ENCODE data around the gene KCNN4. TPM values are rescaled to one million over a fixed set of nuclear protein-coding genes. Genes with fewer than 3 reads are reported as not detected.

KCNN4 gene
- total and polyA plus RNA-seq, 5 experiments from 2014 or later: 7.6 to 103 (median 28.6) TPM

- peak; percentile 84 to 87 for ATAC-seq
- Mint-ChIP-seq H3K4me3 (peak within 1 kb of the TSS; percentile 91 to 99 (median 96)), H3K9me3 (no peaks in the 10 kb centered on the region), H3K27ac (peak within 1 kb of the TSS; percentile 91 to 99 (median 99)), H3K27me3 (peaks cover 0 to 4% (median 0%) of the 10 kb centered on the region in 5 donors), H3K36me3 (peaks cover 0 to 21% (median 7%) of the 10 kb centered on the region in 3 donors), H3K4me1 (peaks cover 17 to 51% (median 40%) of the 10 kb centered on the region in 4 donors)
- POLR2A ChIA-PET: interaction anchor here (0.6 to 4.1 kb wide), 12 partner anchors 9 to 1247 kb away, joined by 3 to 30 read pairs (median 4); partner anchors contain the start of gene KCNN4
- peak; percentile 97 to 100 (median 99) for DNase-seq
Observed at GRCh38 chr19:43754503-43755255, 26.1 kb downstream of the KCNN4 start, which contains the start of gene SMG9. Gene SMG9, minus strand, starts transcription at chr19:43754962. Its CDS starts 4,221 bp downstream, at chr19:43750741.

- Mint-ChIP-seq H3K27ac (peak overlapping the region; percentile 90 to 99 (median 99)), H3K4me3 (peak overlapping the region; percentile 91 to 99 (median 96)), H3K27me3 (peaks cover 0 to 4% (median 0%) of the 10 kb centered on the region in 5 donors), H3K9me3 (no peaks in the 10 kb centered on the region), H3K4me1 (peaks cover 17 to 48% (median 40%) of the 10 kb centered on the region in 4 donors), H3K36me3 (peaks cover 0 to 26% (median 8%) of the 10 kb centered on the region in 3 donors)
- DNase-seq (no peak), ATAC-seq (peak; percentile 33 to 41)
- POLR2A ChIA-PET: interaction anchor here (0.9 to 4.1 kb wide), 11 partner anchors 9 to 220 kb away, joined by 3 to 30 read pairs (median 4); partner anchors contain the start of gene KCNN4
Observed at GRCh38 chr19:43754253-43754502, 26.6 kb downstream of the KCNN4 start.

GRCh38 chr19:43752287-43752875, 28.4 kb downstream of the KCNN4 start:
- Mint-ChIP-seq H3K9me3 (no peaks in the 10 kb centered on the region), H3K27me3 (peaks cover 0 to 4% (median 0%) of the 10 kb centered on the region in 5 donors), H3K36me3 (peaks cover 0 to 42% (median 17%) of the 10 kb centered on the region in 3 donors), H3K4me3 (peak overlapping the region in 3 of 10 donors; percentile 66 to 98 (median 97)), H3K27ac (peak overlapping the region in 6 of 10 donors; percentile 0 to 73 (median 43)), H3K4me1 (peaks cover 17 to 52% (median 43%) of the 10 kb centered on the region in 4 donors)
- POLR2A ChIA-PET: interaction anchor here (1.5 to 1.8 kb wide), 3 partner anchors 25 to 32 kb away, joined by 4 to 11 read pairs (median 9); partner anchors contain the start of gene KCNN4
- DNase-seq (peak in 1 of 10 donors; percentile 28), ATAC-seq (no peak)

- DNase-seq (peak in 1 of 10 donors; percentile 27), ATAC-seq (no peak)
- H3K27ac Mint-ChIP-seq: peak overlapping the region in 9 of 10 donors; percentile 16 to 87 (median 47)
- POLR2A ChIA-PET: interaction anchor here (0.7 to 1.8 kb wide), 4 partner anchors 26 to 40 kb away, joined by 3 to 11 read pairs (median 6); partner anchors contain the start of gene KCNN4
- H3K4me1 Mint-ChIP-seq: peaks cover 17 to 50% (median 43%) of the 10 kb centered on the region in 4 donors
- H3K36me3 Mint-ChIP-seq: peaks cover 0 to 49% (median 17%) of the 10 kb centered on the region in 3 donors
- H3K4me3 Mint-ChIP-seq: no peak overlapping the region
- H3K27me3 Mint-ChIP-seq: peaks cover 0 to 4% (median 0%) of the 10 kb centered on the region in 5 donors
- no peaks in the 10 kb centered on the region for H3K9me3 Mint-ChIP-seq
Observed at GRCh38 chr19:43751466-43752220, 29.1 kb downstream of the KCNN4 start.

- DNase-seq (no peak), ATAC-seq (no peak)
- Mint-ChIP-seq H3K27ac (peak overlapping the region in 5 of 10 donors; percentile 21 to 89 (median 47)), H3K4me1 (peaks cover 15 to 44% (median 36%) of the 10 kb centered on the region in 4 donors), H3K9me3 (no peaks in the 10 kb centered on the region), H3K27me3 (peaks cover 0 to 4% (median 0%) of the 10 kb centered on the region in 5 donors), H3K4me3 (no peak overlapping the region), H3K36me3 (peaks cover 0 to 64% (median 30%) of the 10 kb centered on the region in 3 donors)
- POLR2A ChIA-PET: no interaction called here
Observed at GRCh38 chr19:43749898-43750297, 30.9 kb downstream of the KCNN4 start.

- ATAC-seq: no peak
- peak in 1 of 10 donors; percentile 3 for DNase-seq
- Mint-ChIP-seq H3K4me3 (no peak overlapping the region), H3K27me3 (no peaks in the 10 kb centered on the region), H3K27ac (peak overlapping the region in 5 of 10 donors; percentile 2 to 77 (median 13)), H3K4me1 (peaks cover 12 to 43% (median 34%) of the 10 kb centered on the region in 4 donors), H3K36me3 (peaks cover 0 to 70% (median 32%) of the 10 kb centered on the region in 3 donors), H3K9me3 (no peaks in the 10 kb centered on the region)
- POLR2A ChIA-PET: no interaction called here
Observed at GRCh38 chr19:43749152-43749551, 31.6 kb downstream of the KCNN4 start.

GRCh38 chr19:43748685-43749084, 32.1 kb downstream of the KCNN4 start:
- Mint-ChIP-seq H3K27me3 (no peaks in the 10 kb centered on the region), H3K9me3 (no peaks in the 10 kb centered on the region), H3K4me1 (peaks cover 9 to 42% (median 30%) of the 10 kb centered on the region in 4 donors), H3K36me3 (peaks cover 0 to 75% (median 35%) of the 10 kb centered on the region in 3 donors), H3K27ac (peak overlapping the region in 4 of 10 donors; percentile 2 to 87 (median 42)), H3K4me3 (no peak overlapping the region)
- ATAC-seq: no peak
- no peak for DNase-seq
- POLR2A ChIA-PET: no interaction called here

GRCh38 chr19:43748205-43748594, 32.6 kb downstream of the KCNN4 start:
- POLR2A ChIA-PET: no interaction called here

GRCh38 chr19:43747557-43748204, 33.1 kb downstream of the KCNN4 start:
- POLR2A ChIA-PET: interaction anchor here (0.7 to 1.4 kb wide), 2 partner anchors 30 to 37 kb away, joined by 3 to 4 read pairs; no protein-coding TSS in a partner anchor
- H3K9me3 Mint-ChIP-seq: no peaks in the 10 kb centered on the region
- H3K4me3 Mint-ChIP-seq: peak overlapping the region in 1 of 10 donors; percentile 41
- H3K27me3 Mint-ChIP-seq: no peaks in the 10 kb centered on the region
- ATAC-seq (no peak), DNase-seq (no peak)
- peaks cover 0 to 83% (median 35%) of the 10 kb centered on the region in 3 donors for H3K36me3 Mint-ChIP-seq
- peak overlapping the region in 6 of 10 donors; percentile 20 to 83 (median 62) for H3K27ac Mint-ChIP-seq
- peaks cover 9 to 32% (median 22%) of the 10 kb centered on the region in 4 donors for H3K4me1 Mint-ChIP-seq

More at GRCh38 chr19:43748205-43748594, 32.6 kb downstream of the KCNN4 start:
- Mint-ChIP-seq H3K4me3 (no peak overlapping the region), H3K4me1 (peaks cover 9 to 38% (median 26%) of the 10 kb centered on the region in 4 donors), H3K27me3 (no peaks in the 10 kb centered on the region), H3K27ac (peak overlapping the region in 7 of 10 donors; percentile 13 to 87 (median 70)), H3K36me3 (peaks cover 0 to 78% (median 35%) of the 10 kb centered on the region in 3 donors), H3K9me3 (no peaks in the 10 kb centered on the region)
- DNase-seq (peak in 1 of 10 donors; percentile 18), ATAC-seq (no peak)

- POLR2A ChIA-PET: no interaction called here
- DNase-seq: no peak
- Mint-ChIP-seq H3K27ac (peak overlapping the region in 1 of 10 donors; percentile 59), H3K27me3 (no peaks in the 10 kb centered on the region), H3K36me3 (peaks cover 0 to 87% (median 31%) of the 10 kb centered on the region in 3 donors), H3K9me3 (no peaks in the 10 kb centered on the region), H3K4me1 (peaks cover 6 to 18% (median 8%) of the 10 kb centered on the region in 4 donors), H3K4me3 (no peak overlapping the region)
- ATAC-seq: no peak
Observed at GRCh38 chr19:43743059-43743458, 37.7 kb downstream of the KCNN4 start.

- Mint-ChIP-seq H3K4me3 (no peak overlapping the region), H3K27ac (no peak overlapping the region), H3K4me1 (peaks cover 4 to 15% (median 6%) of the 10 kb centered on the region in 4 donors), H3K36me3 (peaks cover 0 to 86% (median 33%) of the 10 kb centered on the region in 3 donors), H3K9me3 (no peaks in the 10 kb centered on the region), H3K27me3 (no peaks in the 10 kb centered on the region)
- POLR2A ChIA-PET: interaction anchor here (0.9 kb wide), 1 partner anchor 44 kb away, joined by 3 read pairs; no protein-coding TSS in a partner anchor
- ATAC-seq (no peak), DNase-seq (peak in 1 of 10 donors; percentile 28)
Observed at GRCh38 chr19:43741075-43741825, 39.5 kb downstream of the KCNN4 start.
